GM18505 (cell line): ENCODE measurements around the gene HABP2.

Experiments
- ATAC-seq: cut with Tn5 transposase; IDR thresholded peaks from one replicate; pipeline ENCODE4 v1.9.1; 2021; ENCODE audit not compliant: unreplicated experiment
- POLR2A ChIP-seq: IDR thresholded peaks from 4 replicates; pipeline ENCODE4 v1.6.1; 2011; ENCODE audit warnings: borderline replicate concordance; ENCODE audit not compliant: insufficient read depth, insufficient read length; ENCODE audit errors: extremely low read depth

HABP2 gene

GRCh38 chr10:113613977-113614690, 61.3 kb downstream of the HABP2 start:
- no peak for ATAC-seq
- no peak for TF ChIP-seq POLR2A

GRCh38 chr10:113616244-113617074, 63.6 kb downstream of the HABP2 start:
- ATAC-seq, result no peak
- no peak for TF ChIP-seq POLR2A

- ATAC-seq, result no peak
- no peak for TF ChIP-seq POLR2A
Measured at GRCh38 chr10:113617086-113617485, 64.2 kb downstream of the HABP2 start.

GRCh38 chr10:113618338-113618737, 65.5 kb downstream of the HABP2 start:
- no peak for TF ChIP-seq POLR2A
- ATAC-seq, result no peak

DNA sequence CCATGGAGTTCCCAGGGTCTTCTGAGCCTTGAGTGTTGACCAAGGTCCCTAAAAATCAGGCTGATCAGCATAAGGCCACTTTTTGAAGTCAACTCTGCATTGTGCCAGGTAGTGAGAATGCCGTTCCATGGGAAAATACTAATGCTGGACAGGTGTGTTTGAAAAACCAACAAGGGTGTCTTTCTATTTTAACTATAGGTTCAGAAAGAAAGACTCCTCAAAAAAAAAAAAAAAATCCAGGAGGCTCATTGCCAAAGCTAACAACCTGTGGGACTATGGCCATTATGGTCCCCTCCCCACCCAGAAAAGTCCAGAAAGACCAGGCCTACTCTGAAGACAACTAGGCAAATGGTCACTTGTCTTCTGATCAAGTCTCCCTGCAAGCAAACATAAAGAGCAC, 66.5 kb downstream of the HABP2 start:
- TF ChIP-seq POLR2A, result no peak
- ATAC-seq, result no peak

GRCh38 chr10:113620511-113620910, 67.7 kb downstream of the HABP2 start:
- no peak for ATAC-seq
- no peak for TF ChIP-seq POLR2A

GRCh38 chr10:113620936-113621335, 68.1 kb downstream of the HABP2 start:
- TF ChIP-seq POLR2A, result no peak
- no peak for ATAC-seq

- no peak for TF ChIP-seq POLR2A
Measured at GRCh38 chr10:113621799-113622198, 68.9 kb downstream of the HABP2 start.

GRCh38 chr10:113622831-113623230, 70.0 kb downstream of the HABP2 start:
- no peak for TF ChIP-seq POLR2A
- no peak for ATAC-seq

More at GRCh38 chr10:113621799-113622198, 68.9 kb downstream of the HABP2 start:
- ATAC-seq, result no peak

- ATAC-seq, result no peak
- TF ChIP-seq POLR2A, result no peak
Measured at GRCh38 chr10:113625461-113626186, 72.8 kb downstream of the HABP2 start.

DNA sequence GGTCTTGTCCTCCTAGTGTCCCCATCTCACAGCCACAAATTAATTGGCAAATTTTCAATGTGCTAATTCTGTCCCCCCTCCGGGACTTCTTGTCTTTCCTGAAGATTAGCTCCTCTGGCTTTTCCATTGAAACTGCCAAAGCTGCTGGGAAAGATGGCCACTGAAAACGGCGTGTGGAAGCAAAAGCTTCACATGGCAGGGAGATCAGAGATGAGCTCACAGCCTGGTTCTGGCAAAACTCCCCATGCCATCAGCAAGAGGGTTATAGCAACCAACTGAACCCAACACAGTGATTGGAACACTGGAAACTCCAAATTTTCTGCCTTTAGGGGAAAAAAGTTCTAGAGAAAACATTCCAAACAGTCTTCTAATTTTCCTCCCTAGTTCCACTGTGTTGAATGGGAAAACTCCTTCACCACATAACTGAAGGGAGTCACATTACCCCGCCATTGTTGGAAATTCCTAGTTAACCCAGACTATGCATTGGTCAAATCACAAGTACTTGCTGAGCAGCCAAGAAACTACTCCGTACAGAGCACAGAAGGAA, 74.0 kb downstream of the HABP2 start:
- no peak for TF ChIP-seq POLR2A
- no peak for ATAC-seq

DNA sequence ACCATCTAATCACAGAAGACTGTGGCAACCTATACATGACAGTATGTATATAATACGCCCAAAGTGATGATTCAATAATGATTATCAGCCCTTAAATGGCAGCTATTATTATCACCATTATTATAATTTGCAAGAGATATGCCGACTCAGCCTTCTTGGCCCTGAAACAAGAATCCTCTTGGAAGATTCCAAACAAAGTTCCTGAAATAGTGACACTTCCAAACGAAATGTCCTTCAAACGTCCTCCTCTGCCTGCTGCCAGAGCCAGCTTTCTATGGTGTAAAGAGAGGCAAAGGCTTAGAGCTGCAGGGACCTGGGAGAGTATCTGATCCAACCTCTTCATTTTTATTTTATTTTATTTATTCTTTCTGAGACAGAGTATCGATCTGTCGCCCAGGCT, 75.0 kb downstream of the HABP2 start:
- no peak for TF ChIP-seq POLR2A
- no peak for ATAC-seq

DNA sequence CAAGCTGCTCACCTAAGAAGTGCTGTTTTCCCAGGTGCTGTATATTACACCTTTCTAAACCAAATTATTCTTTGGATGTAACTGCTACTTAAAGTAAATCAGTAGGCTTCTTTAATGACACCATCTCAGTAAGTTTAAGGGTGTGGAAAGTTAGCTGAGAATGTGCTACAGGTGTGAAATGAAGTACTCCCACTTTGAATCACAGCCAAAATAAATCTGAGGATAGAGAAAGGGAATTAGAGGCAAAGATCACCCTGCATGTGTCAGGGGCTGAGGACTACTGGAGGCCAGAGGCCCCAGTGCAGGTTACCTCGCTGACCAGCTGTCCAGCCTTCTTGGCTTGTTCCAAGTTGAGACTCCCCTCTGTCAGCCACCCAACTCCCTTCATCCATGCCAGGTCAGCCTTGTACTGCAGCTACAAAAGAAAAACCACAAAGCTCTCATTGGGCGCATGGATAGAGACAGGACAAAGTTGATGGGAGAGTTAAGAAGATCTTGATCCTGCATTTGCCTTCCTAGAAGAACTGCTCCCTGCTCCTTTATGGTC, 75.8 kb downstream of the HABP2 start:
- no peak for ATAC-seq
- TF ChIP-seq POLR2A, result no peak
